HL-60 (cell line): ENCODE data around the gene SLC25A10.

Experiments
- CTCF ChIP-seq: IDR thresholded peaks from one replicate; pipeline ENCODE4 v1.5.1; 2011; ENCODE audit warnings: low read length, control low read depth, inconsistent platforms; ENCODE audit not compliant: insufficient read depth
- POLR2AphosphoS5 ChIP-seq: IDR thresholded peaks from 2 replicates; pipeline ENCODE4 v1.6.1; 2012; ENCODE audit warnings: low read depth
- SPI1 ChIP-seq: IDR thresholded peaks from 2 replicates; pipeline ENCODE4 v1.6.1; 2012; ENCODE audit warnings: low read depth, mild to moderate bottlenecking, borderline replicate concordance

GRCh38 chr17:81717766-81718089, 5.6 kb downstream of the SLC25A10 start:
- TF ChIP-seq CTCF (no peak), POLR2AphosphoS5 (no peak), SPI1 (no peak)
